Suprapubic skin (tissue), 4 donors: ENCODE results near the gene MED15.

ENCODE experiments used
- CTCF ChIP-seq, 2 donors: fragments of 200-600 bp in 1 of 2; fragments of 450-650 bp in 1 of 2; sonication (generic) in 1 of 2; IDR thresholded peaks; one replicate each; pipeline ENCODE4 v1.5.1; 2016 to 2019; ENCODE audit warnings: antibody characterized with exemption in 2 of 2, mild to moderate bottlenecking in 1 of 2, moderate library complexity in 1 of 2
- EP300 ChIP-seq: sonication (generic); formaldehyde crosslinking; IDR thresholded peaks from one replicate; pipeline ENCODE4 v1.6.1; 2017; ENCODE audit warnings: antibody characterized with exemption
- POLR2A ChIP-seq, 2 donors: fragments of 450-650 bp; IDR thresholded peaks; one replicate each; pipeline ENCODE4 v1.6.1; 2017; ENCODE audit warnings: antibody characterized with exemption in 2 of 2, mild to moderate bottlenecking in 2 of 2, moderate library complexity in 2 of 2
- POLR2AphosphoS5 ChIP-seq, 3 donors: sonication (generic); formaldehyde crosslinking; IDR thresholded peaks; one replicate each; pipeline ENCODE4 v1.6.1; 2017; ENCODE audit warnings: antibody characterized with exemption in 3 of 3

- no peak for TF ChIP-seq POLR2A (IDR thresholded peaks at IDR 0.05)
- no peak for TF ChIP-seq POLR2AphosphoS5 (IDR thresholded peaks at IDR 0.05)
- no peak for TF ChIP-seq EP300
- no peak for TF ChIP-seq CTCF (IDR thresholded peaks at IDR 0.05)
Observed at GRCh38 chr22:20506543-20507252, 712 bp upstream of the MED15 start.
